Globus pallidus (tissue), 1 donor: ENCODE measurements around the gene DPPA5.
A peak's percentile ranks its signal among the peaks of the same experiment; 100 is the strongest.
"Not testable (repeated sequence)": the region's sequence is repeated elsewhere in the genome, so short reads cannot be mapped to it uniquely, and the experiment has no call there.

Experiments
- DNase-seq: peaks from one replicate; pipeline ENCODE4 v3.0.0-alpha.2; 2015; ENCODE audit warnings: low spot score

Gene DPPA5

GRCh38 chr6:73364121-73364520, 10.0 kb upstream of the DPPA5 start:
- no peak for DNase-seq

- no peak for DNase-seq
These were observed 9.4 kb upstream of the DPPA5 start for GRCh38 chr6:73363537-73363875.

GRCh38 chr6:73362869-73363536, 8.9 kb upstream of the DPPA5 start:
- no peak for DNase-seq

GRCh38 chr6:73362358-73362757, 8.3 kb upstream of the DPPA5 start, which contains the start of gene KHDC3L:
KHDC3L (plus strand) TSS chr6:73362658; CDS start chr6:73362730, 72 bp downstream.
- DNase-seq, result no peak

- DNase-seq, result no peak
These were observed 4.8 kb downstream of the DPPA5 start for GRCh38 chr6:73349311-73349710.

GRCh38 chr6:73348550-73349204, 5.4 kb downstream of the DPPA5 start:
- DNase-seq, result no peak

- no peak for DNase-seq
These were observed 10.9 kb downstream of the DPPA5 start for GRCh38 chr6:73343164-73343563.

- no peak for DNase-seq
These were observed 11.9 kb downstream of the DPPA5 start for GRCh38 chr6:73342174-73342573.

- DNase-seq, result no peak
These were observed 12.7 kb downstream of the DPPA5 start for GRCh38 chr6:73341335-73341734.

- no peak for DNase-seq
These were observed 14.0 kb downstream of the DPPA5 start for GRCh38 chr6:73340048-73340447.

GRCh38 chr6:73339340-73339739, 14.7 kb downstream of the DPPA5 start:
- DNase-seq, result no peak

GRCh38 chr6:73329201-73329600, 24.9 kb downstream of the DPPA5 start:
- no peak for DNase-seq

GRCh38 chr6:73328790-73329189, 25.3 kb downstream of the DPPA5 start:
- no peak for DNase-seq

- DNase-seq, result no peak
These were observed 28.4 kb downstream of the DPPA5 start for GRCh38 chr6:73325656-73326055.

GRCh38 chr6:73323323-73323722, 30.8 kb downstream of the DPPA5 start:
- no peak for DNase-seq

- no peak for DNase-seq
These were observed 39.2 kb downstream of the DPPA5 start for GRCh38 chr6:73314577-73315492.

GRCh38 chr6:73310503-73310845, 43.6 kb downstream of the DPPA5 start:
- DNase-seq, result not testable (repeated sequence)

GRCh38 chr6:73309785-73310502, 44.1 kb downstream of the DPPA5 start:
- peak; percentile 35 for DNase-seq

- DNase-seq, result no peak
These were observed 44.6 kb downstream of the DPPA5 start for GRCh38 chr6:73309535-73309784.

- no peak for DNase-seq
These were observed 45.2 kb downstream of the DPPA5 start for GRCh38 chr6:73308712-73309534.

- DNase-seq, result not testable (repeated sequence)
These were observed 50.3 kb downstream of the DPPA5 start for GRCh38 chr6:73303773-73304172.
